ENCODE measurements around the gene ZSCAN22. TPM values are rescaled to one million over a fixed set of nuclear protein-coding genes. Genes with fewer than 3 reads are reported as not detected.

The ZSCAN22 gene
- total RNA-seq, 2 donors from 2014 or later, result 2.7 to 4.1 TPM

- no peaks in the 10 kb centered on the region for H3K36me3 ChIP-seq
- no peaks in the 10 kb centered on the region for H3K27me3 ChIP-seq (replicated peaks; ENCODE audit: insufficient read depth)
- H3K4me1 ChIP-seq (replicated peaks), result no peaks in the 10 kb centered on the region
- H3K27ac ChIP-seq, result peak within 1 kb of the TSS; percentile 90
- intact Hi-C loops (cut with DNase I), result loop anchor here (5.0 kb wide), 1 partner anchor 35 kb away; the partner anchor contains the start of gene ZSCAN22
- DNase-seq (ENCODE audit: low spot score), result peak; percentile 96
- TF ChIP-seq POLR2A (IDR thresholded peaks at IDR 0.05) (peak; percentile 51), CTCF (IDR thresholded peaks at IDR 0.05) (peak in 3 of 4 experiments; percentile 17 to 35 (median 33)), POLR2AphosphoS5 (IDR thresholded peaks at IDR 0.05) (peak; percentile 92)
- no peaks in the 10 kb centered on the region for H3K9me3 ChIP-seq
- H3K4me3 ChIP-seq, result peak within 1 kb of the TSS; percentile 55 to 57
- WGBS, result under 1% methylated on average over 29 of the region's 74 CpGs
Observed at GRCh38 chr19:58362272-58362994, 35.6 kb downstream of the ZSCAN22 start, which contains the start of gene ZNF497. Gene ZNF497 (minus strand): TSS chr19:58362751. CDS start chr19:58357635, 5,116 bp downstream.

- Histone ChIP-seq H3K4me1 (replicated peaks) (no peaks in the 10 kb centered on the region), H3K9me3 (no peaks in the 10 kb centered on the region), H3K36me3 (no peaks in the 10 kb centered on the region), H3K27ac (no peak overlapping the region), H3K4me3 (no peak overlapping the region), H3K27me3 (replicated peaks; ENCODE audit: insufficient read depth) (no peaks in the 10 kb centered on the region)
- intact Hi-C loops (cut with DNase I), result loop anchor here (5.0 kb wide), 1 partner anchor 37 kb away; the partner anchor contains the start of gene ZSCAN22
- DNase-seq (ENCODE audit: low spot score), result no peak
- WGBS, result 89% methylated on average over 5 of the region's 5 CpGs
- TF ChIP-seq POLR2A (IDR thresholded peaks at IDR 0.05) (no peak), CTCF (IDR thresholded peaks at IDR 0.05) (no peak), POLR2AphosphoS5 (IDR thresholded peaks at IDR 0.05) (no peak)
Observed at GRCh38 chr19:58364146-58364545, 37.4 kb downstream of the ZSCAN22 start.

- no peaks in the 10 kb centered on the region for H3K9me3 ChIP-seq
- WGBS, result 84% methylated on average over 32 of the region's 32 CpGs
- no peaks in the 10 kb centered on the region for H3K27me3 ChIP-seq (replicated peaks; ENCODE audit: insufficient read depth)
- no peaks in the 10 kb centered on the region for H3K4me1 ChIP-seq (replicated peaks)
- DNase-seq (ENCODE audit: low spot score), result no peak
- H3K36me3 ChIP-seq, result no peaks in the 10 kb centered on the region
- intact Hi-C loops (cut with DNase I), result no loop called here
- no peak overlapping the region for H3K27ac ChIP-seq
- no peak for TF ChIP-seq CTCF (IDR thresholded peaks at IDR 0.05)
- no peak for TF ChIP-seq POLR2AphosphoS5 (IDR thresholded peaks at IDR 0.05)
- TF ChIP-seq POLR2A (IDR thresholded peaks at IDR 0.05), result no peak
- H3K4me3 ChIP-seq, result no peak overlapping the region
Observed at GRCh38 chr19:58366585-58367430, 40.0 kb downstream of the ZSCAN22 start.

- no peak overlapping the region for H3K27ac ChIP-seq
- H3K27me3 ChIP-seq (replicated peaks; ENCODE audit: insufficient read depth), result no peaks in the 10 kb centered on the region
- intact Hi-C loops (cut with DNase I), result no loop called here
- no peak overlapping the region for H3K4me3 ChIP-seq
- no peak for DNase-seq (ENCODE audit: low spot score)
- H3K4me1 ChIP-seq (replicated peaks), result no peaks in the 10 kb centered on the region
- WGBS, result 74% methylated on average over 72 of the region's 106 CpGs
- H3K9me3 ChIP-seq, result no peaks in the 10 kb centered on the region
- no peak for TF ChIP-seq POLR2AphosphoS5 (IDR thresholded peaks at IDR 0.05)
- no peak for TF ChIP-seq CTCF (IDR thresholded peaks at IDR 0.05)
- no peak for TF ChIP-seq POLR2A (IDR thresholded peaks at IDR 0.05)
- H3K36me3 ChIP-seq, result no peaks in the 10 kb centered on the region
Observed at GRCh38 chr19:58367698-58368454, 41.1 kb downstream of the ZSCAN22 start.
